ENCODE results near the gene ADORA2B. TPM values are rescaled to one million over a fixed set of nuclear protein-coding genes. Genes with fewer than 3 reads are reported as not detected.
A peak's percentile ranks its signal among the peaks of the same experiment; 100 is the strongest.
"Not testable (repeated sequence)": the region's sequence is repeated elsewhere in the genome, so short reads cannot be mapped to it uniquely, and the experiment has no call there.

ADORA2B gene
- total RNA-seq, 1 donor from 2014 or later = 7.2 TPM

- DNase-seq = no peak
These were observed 22.3 kb upstream of the ADORA2B start for GRCh38 chr17:15922586-15922985.

DNA sequence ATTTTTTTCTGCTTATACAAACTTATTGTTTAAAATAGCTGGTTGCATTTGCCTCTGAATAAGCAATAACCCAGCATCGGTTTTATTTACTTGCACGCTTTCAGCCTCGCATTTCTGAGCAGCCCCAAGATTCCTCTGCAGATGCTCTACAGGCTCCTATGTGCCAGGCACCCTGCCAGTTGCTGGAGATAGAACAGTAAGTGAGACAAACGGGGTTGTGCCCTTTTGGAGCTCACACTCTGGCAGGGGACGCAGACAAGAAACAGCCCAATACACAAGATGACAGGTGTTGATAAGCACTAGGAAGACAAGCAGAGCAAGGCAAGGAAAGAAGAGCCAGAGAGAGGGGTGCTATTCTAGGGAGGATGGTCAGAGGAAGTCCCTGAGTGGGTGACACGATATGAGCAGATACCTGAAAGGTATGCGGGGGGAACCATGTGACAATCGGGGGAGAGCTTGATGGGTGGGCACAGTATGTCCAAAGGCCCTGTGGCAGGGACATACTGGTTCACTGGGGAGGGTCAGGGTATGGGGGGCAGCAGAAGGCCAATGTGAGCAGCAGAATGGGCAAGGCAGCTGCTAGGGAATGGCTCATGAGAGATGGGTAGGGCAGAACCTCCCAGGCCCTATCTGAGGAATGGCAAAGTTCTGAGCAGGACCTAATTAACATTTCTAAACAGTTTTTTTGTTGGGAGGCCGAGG lies 18.7 kb upstream of the ADORA2B start:
- peak; percentile 45 for DNase-seq

DNA sequence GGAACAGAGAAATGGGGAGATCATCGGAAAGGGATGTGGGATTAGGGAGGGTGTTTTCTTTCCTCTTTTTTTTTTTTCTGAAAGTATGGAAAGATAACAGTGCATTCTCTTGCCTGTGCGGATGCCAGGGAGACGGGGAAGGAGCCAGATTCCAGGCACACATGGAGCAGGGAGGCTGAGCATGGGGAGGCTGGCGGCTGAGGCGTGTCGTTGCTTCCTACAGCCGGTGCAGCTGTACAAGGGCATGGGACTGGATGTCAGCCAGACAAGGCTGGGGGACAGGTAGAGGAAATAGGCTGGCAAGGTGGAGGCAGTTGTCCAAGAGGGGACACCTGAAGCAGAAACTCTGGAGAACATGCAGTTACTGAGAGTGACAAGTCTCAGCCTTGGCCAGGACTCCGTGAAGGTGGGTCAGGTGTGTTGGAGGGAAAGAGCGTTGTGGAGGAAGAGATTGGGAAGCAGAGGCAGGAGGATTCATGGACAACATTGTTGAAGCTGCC lies 16.6 kb upstream of the ADORA2B start:
- no peak for DNase-seq

DNA sequence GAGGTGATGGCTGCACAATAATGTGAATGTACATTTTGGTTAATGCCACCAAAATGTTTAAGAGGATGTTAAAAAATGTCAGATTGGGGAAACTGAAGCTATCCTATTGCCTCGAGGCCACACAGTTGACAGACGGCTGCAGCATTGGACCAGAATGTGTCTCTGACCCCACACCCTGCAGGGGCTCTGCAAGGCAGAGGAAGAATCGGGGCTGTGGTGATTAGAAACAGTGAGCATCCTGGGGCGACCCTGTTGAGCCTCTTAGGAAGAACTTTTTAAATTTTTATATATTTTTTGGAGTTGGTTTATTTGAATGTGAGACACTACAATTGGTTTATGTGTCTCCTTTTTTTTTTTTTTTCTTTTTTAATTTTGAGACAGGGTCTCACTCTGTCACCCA lies 15.0 kb upstream of the ADORA2B start:
- DNase-seq = no peak

DNA sequence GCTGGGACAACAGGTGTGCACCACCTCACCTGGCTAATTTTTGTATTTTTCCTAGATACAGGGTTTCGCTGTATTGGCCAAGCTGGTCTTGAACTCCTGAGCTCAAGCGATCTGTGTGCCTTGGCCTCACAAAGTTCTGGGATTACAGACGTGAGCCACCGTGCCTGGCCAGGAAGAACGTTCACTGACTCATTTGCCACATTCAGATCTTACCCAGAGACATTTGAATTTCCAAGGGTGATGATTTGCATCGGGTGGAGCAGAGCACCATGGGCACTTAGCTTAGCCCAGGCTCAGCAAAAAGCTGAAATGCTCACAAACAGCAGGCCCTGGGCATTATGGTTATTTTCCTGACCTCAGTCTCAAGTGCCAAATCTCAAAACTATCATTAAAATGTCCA lies 14.5 kb upstream of the ADORA2B start:
- no peak for DNase-seq

DNA sequence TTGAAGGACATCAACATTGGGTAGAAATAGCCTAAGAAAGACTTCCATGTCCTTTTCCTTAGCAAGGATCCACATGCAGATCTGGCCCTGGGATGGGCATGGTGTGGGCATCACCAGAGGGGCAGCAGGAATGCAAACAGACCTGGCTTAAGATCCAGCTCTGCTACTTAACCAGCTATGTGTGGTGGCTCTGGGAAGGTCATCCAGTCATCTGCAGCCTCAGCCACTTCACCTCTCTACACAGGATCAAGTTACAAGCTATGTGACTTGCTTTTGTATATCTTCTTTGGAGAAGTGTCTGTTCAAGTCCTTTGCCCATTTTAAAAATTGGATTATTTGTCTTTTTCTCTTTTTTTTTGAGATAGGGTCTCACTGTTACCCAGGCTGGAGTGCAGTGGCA lies 13.5 kb upstream of the ADORA2B start:
- no peak for DNase-seq

- no peak for DNase-seq
These were observed 10.1 kb upstream of the ADORA2B start for GRCh38 chr17:15934866-15935265.

- DNase-seq = no peak
These were observed 9.0 kb upstream of the ADORA2B start for GRCh38 chr17:15935891-15936290.

GRCh38 chr17:15936481-15936880 lies 8.4 kb upstream of the ADORA2B start:
- not testable (repeated sequence) for DNase-seq

DNA sequence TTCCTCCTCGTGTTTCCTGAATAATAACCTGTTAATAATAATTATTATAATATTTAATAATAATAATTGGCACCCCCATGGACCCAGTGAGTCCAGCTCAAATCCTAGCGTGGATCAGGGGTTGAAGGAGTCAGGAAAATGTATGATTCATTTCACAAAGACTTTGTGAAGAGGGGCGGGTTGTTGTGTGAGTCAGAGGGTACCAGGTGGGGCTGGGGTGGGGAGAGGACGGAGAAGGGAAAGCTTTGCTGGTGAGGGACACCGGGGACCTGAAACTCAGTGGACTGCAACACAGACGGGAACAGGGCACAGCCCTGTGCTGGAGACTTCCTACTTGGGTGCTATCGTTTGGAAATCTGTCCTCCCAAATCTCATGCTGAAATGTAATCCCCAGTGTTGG lies 3.1 kb upstream of the ADORA2B start:
- DNase-seq = no peak

DNA sequence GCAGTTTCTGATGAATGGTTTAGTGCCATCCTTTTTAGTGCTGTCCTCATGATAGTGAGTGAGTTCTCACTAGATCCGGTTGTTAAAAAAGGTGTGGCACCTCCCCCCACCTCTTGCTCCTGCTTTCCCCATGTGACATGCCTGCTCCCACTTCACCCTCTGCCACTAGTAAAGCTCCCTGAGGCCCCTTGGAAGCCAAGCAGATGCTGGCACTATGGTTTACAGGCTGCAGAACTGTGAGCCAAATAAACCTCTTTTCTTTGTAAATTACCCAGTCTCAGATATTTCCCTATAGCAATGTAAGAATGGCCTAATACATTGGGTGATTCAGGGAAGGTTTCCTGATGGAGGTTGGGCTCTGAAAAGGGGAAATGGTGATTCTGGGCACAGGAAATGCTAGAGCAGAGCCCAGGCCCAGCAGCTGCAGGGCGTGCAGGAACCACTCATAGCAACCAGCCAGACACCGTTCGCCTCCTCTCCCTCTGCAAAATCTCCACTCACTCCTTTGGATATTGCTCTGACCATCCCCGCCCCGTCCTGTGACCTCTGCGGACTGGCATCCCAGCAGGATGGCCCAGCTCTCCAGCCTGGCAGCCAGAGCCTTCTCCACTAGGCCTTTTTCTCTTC lies 2.6 kb upstream of the ADORA2B start:
- no peak for DNase-seq

GRCh38 chr17:15943971-15944758 lies 765 bp upstream of the ADORA2B start:
- no peak for DNase-seq

DNA sequence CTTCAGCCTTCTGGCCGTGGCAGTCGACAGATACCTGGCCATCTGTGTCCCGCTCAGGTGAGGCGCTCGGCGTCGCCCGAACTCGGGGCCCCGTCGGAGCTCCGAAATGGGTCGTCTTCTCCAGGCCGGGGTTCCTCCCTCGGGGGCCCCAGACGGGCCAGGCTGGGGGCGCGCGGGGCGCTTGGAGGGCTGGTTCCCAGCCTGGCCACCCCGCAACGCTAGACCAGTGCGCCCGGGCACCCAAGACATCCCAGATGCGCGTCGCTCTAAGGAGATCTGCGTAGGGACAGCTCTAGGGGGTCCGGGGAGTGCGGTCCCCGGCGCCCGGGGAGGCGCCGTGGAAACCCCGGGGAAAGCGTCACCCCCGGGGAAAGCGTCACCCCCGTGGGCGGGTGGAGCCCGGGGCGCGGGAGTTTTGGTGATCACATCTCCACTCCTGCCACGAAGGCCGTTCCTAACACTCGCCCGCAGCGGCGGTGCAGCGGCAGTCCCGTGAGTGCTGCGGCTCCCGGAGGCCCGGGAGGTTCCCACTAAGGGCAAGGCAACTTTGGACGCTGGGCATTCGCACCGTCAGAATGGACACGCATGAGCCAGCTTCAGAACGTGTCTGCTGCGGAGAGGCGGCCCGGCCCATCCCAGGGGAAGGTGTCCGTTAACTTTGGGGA lies 729 bp downstream of the ADORA2B start:
- no peak for DNase-seq

DNA sequence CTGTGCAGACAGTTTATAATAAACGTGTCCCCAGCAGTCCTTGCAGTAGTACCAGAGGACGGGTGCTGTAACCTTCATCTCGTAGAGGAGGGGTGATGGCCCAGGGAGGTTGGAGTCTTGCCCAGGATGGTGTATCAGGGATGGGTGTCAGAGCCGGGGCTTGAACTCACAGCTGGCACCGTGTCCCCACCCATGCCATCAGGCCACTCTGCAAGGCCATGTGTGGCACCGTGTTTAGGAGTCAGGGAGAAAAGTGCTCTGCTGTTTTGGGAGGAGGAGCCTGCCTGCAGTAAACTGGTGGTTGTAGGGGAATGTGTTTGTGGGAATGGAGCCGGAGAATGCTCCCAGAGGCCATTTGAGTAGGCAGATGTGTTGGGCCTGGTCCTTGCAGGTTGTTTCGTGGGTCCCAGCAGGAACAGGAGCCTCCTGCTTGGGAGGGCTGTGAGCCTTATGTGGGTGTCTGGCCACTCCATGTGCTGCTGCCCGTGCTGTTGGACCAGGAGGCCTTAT lies 1.7 kb downstream of the ADORA2B start:
- DNase-seq = no peak

GRCh38 chr17:15947271-15947670 lies 2.3 kb downstream of the ADORA2B start:
- no peak for DNase-seq

DNA sequence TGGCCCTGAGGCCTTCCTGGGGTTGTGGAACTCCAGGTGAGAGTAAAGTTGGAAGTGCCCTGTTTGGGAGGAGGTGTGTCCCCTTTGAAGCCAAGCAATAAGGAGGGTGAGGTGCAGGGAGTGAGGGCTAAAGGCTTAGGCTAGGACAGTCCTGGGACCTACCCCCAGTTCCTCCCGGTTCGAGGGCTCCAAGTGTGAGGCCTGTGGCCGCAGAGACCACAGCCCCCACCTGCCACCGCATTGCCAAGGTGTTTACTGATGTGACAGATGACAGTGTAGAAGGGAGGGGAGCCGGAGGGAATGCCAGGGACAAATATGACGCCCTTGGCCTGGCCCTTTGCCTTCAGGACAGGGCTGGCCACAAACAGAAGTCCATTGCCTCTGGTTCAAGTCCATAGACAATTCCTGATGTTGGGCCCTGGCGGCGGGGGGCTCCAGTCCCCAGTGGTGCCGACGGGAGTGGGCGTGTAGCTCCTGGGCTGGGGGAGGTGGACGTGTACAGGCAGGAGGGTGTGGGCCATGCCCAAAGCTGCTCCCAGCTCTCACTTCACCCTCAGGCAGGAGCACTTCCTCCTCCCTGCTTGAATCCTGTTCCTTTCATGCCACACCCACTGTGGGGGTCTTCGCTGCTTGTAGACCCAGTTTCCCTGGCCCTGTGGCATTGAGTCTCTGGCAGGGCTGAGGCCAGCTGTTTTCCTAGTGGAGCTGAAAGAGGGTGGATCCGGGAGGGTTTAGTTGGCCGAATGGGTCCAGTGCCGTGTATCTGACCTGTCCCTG lies 3.2 kb downstream of the ADORA2B start:
- no peak for DNase-seq

GRCh38 chr17:15951368-15952047 lies 6.6 kb downstream of the ADORA2B start:
- no peak for DNase-seq

DNA sequence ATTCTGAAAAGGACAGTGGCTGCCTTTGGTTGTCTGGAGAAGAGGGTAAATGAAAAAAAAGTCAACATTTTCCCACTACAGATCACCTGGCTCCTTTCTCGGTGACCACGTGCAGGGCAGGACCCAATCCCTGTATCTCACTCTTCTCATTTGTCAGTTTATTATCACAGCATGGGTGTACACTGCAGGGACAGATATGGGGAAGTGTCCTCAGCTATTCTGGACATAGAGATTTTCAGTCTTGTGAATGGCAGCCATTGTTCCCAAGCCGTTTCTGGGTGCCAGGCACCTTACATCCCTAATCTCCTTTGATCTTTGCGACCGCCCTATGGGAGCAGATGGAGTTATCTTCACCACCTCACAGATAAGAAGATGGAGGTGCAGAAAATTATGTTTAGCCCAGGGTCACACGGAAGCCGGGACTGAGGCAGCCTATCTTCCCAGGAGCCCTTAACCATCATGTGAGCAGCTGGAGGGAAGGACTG lies 7.2 kb downstream of the ADORA2B start:
- DNase-seq = no peak

DNA sequence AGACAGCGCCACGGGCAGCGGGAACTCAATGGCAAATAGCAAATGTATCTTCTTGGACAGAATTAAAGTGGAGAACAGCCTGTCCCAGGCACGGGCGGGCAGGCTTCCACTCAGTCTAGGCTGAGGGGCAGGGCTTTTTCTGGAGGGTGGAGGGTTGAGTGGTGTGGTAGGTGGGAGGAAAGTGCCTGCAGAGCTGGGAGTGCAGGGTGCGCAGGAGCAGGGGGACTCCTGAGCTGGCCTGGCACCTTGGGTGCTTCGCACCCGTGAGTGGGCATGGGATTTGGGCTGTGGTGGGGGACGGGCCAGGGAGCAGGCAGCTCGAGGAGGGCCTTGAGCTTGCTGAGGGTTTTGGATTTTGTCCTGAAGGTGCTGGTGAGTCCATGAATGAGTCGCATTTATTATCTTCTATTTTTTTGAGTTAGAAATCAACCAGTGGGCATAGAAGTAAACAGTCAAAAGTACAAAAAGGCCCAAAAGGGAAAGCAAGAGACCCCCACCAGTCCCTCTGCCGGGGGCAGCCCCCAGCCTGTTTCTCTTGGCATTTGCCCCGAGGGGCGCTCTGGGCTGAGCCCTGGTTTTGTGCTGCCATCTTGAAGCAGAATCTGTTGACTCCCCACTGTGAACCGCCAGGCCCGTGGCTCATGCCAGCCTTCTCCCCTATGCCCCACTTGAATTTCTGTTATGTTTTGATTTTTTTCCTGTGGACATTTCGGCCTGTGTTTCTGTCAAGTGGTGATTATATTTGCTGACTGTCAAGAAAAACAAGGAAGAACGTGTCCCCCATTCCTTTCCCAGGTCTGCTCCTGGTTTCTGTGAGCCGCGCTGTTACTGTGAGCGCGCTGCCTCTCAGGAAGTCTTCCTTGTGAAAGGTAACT lies 8.2 kb downstream of the ADORA2B start:
- DNase-seq = no peak

DNA sequence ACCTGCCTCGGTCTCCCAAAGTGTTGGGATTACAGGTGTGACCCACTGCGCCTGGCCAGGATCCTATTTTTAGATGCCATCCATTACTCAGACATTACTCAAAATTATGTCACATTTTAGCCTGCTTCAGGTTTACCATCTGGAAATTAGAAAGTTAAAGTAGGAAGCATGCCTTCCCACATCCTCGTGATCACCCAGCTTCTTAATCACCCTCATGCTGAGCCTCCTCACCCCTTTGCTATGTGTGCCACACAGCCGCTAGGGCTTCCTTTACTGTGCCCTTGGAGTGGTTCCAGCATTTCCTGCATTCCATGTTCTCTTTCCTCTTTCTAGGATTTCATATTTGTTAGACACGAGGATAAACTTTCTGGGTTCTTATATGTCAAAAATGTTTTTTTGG lies 9.3 kb downstream of the ADORA2B start:
- DNase-seq = no peak
